SH-SY5Y (cell line): ENCODE measurements around the gene LYVE1.

ENCODE experiments used
- GATA2 ChIP-seq: IDR thresholded peaks from 2 replicates; pipeline ENCODE4 v1.6.1; 2011; ENCODE audit warnings: mild to moderate bottlenecking, low read depth, low read length
- GATA3 ChIP-seq: IDR thresholded peaks from 2 replicates; pipeline ENCODE4 v1.6.1; 2011; ENCODE audit warnings: low read depth, mild to moderate bottlenecking, low read length, moderate library complexity

DNA sequence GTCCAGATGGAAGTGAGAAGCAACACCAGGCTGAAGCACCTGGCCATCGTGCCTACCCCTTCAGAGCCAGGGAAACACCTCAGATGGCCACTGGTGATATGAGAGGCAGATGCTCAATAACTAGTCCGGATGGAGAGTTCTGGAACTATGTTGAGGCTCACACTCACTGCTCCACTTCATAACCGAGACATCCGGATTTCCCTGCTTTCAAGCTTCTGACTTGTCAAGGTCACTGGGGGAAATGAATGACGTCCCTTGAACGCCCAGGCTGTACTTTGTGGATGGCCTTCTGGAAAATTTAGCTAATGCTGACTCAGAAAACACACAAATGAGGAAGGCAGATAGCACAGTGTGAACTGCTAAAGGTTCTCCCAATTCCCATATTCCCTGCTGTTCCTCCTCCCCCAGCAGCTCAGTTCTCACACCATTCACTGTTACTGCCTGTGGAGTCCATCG is at the start of gene LYVE1:
- no peak for TF ChIP-seq GATA2
- TF ChIP-seq GATA3: no peak
